ENCODE measurements around the gene HSPB6.

The HSPB6 gene

DNA sequence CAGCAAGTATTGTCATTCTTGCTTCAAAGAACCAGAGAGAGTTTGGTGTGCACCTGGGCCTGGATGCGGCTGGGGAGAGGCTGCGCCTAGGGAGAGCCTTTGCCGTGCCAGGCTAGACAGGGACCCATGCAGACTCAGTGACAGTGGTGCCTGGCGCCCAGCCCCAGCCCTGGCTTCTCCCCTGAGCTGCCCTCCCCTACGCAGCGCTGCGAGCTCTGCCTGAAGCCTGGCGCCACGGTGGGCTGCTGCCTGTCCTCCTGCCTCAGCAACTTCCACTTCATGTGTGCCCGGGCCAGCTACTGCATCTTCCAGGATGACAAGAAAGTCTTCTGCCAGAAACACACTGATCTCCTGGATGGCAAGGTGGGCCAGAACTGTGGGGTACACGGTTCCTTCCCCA, 27.1 kb downstream of the HSPB6 start:
- DNase-seq = no peak
- no peak overlapping the region for H3K9ac ChIP-seq (ENCODE audit: low read depth, low read length)

DNA sequence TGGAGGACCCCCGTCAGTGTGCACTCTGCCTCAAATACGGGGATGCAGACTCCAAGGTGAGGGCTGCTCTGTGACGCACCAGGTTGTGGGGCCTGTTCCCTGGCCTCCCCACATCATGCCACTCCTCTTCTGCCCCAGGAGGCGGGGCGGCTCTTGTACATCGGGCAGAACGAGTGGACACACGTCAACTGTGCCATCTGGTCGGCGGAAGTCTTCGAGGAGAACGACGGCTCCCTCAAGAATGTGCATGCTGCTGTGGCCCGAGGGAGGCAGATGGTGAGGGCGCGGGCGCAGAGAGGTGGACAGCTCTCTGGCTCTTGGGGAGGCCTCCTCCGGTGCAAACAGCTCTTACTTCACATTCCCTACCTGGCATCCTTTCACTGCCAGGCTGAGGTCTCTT, 27.8 kb downstream of the HSPB6 start:
- Histone ChIP-seq H2AFZ (ENCODE audit: low read depth, low read length) (no peak overlapping the region), H3K4me3 (ENCODE audit: low read depth in 1 of 2, low read length in 2 of 2) (no peak overlapping the region), H3K9ac (ENCODE audit: low read depth, low read length) (no peak overlapping the region), H4K20me1 (ENCODE audit: insufficient read depth, low read length) (peaks cover 62% of the 10 kb centered on the region), H3K27ac (ENCODE audit: low read length) (no peak overlapping the region), H3K9me3 (ENCODE audit: insufficient read depth, low read length, severe bottlenecking) (no peaks in the 10 kb centered on the region), H3K27me3 (ENCODE audit: insufficient read depth, low read length, poor library complexity) (no peaks in the 10 kb centered on the region), H3K79me2 (ENCODE audit: insufficient read depth, low read length) (no peaks in the 10 kb centered on the region), H3K4me1 (ENCODE audit: insufficient read depth, low read length) (no peaks in the 10 kb centered on the region), H3K4me2 (ENCODE audit: insufficient read depth, low read length) (no peak overlapping the region), H3K36me3 (ENCODE audit: insufficient read depth, low read length) (peaks cover 98% of the 10 kb centered on the region)
- no peak for DNase-seq
- no peak for TF ChIP-seq EZH2 (IDR thresholded peaks at IDR 0.05; ENCODE audit: borderline replicate concordance, low read depth, low read length, severe bottlenecking)
- TF ChIP-seq, protein P1, sequence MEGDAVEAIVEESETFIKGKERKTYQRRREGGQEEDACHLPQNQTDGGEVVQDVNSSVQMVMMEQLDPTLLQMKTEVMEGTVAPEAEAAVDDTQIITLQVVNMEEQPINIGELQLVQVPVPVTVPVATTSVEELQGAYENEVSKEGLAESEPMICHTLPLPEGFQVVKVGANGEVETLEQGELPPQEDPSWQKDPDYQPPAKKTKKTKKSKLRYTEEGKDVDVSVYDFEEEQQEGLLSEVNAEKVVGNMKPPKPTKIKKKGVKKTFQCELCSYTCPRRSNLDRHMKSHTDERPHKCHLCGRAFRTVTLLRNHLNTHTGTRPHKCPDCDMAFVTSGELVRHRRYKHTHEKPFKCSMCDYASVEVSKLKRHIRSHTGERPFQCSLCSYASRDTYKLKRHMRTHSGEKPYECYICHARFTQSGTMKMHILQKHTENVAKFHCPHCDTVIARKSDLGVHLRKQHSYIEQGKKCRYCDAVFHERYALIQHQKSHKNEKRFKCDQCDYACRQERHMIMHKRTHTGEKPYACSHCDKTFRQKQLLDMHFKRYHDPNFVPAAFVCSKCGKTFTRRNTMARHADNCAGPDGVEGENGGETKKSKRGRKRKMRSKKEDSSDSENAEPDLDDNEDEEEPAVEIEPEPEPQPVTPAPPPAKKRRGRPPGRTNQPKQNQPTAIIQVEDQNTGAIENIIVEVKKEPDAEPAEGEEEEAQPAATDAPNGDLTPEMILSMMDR (IDR thresholded peaks at IDR 0.05; ENCODE audit: borderline replicate concordance, extremely low read depth, low read length, poor library complexity, severe bottlenecking) = no peak
- no peak for ATAC-seq (ENCODE audit: insufficient read depth, low read depth)

More for the DNA sequence above, 27.1 kb downstream of the HSPB6 start:
- Histone ChIP-seq H3K4me2 (ENCODE audit: insufficient read depth, low read length) (no peak overlapping the region), H4K20me1 (ENCODE audit: insufficient read depth, low read length) (peaks cover 61% of the 10 kb centered on the region), H2AFZ (ENCODE audit: low read depth, low read length) (no peak overlapping the region), H3K36me3 (ENCODE audit: insufficient read depth, low read length) (peaks cover 98% of the 10 kb centered on the region), H3K4me3 (ENCODE audit: low read depth in 1 of 2, low read length in 2 of 2) (no peak overlapping the region), H3K79me2 (ENCODE audit: insufficient read depth, low read length) (no peaks in the 10 kb centered on the region), H3K9me3 (ENCODE audit: insufficient read depth, low read length, severe bottlenecking) (no peaks in the 10 kb centered on the region), H3K27me3 (ENCODE audit: insufficient read depth, low read length, poor library complexity) (no peaks in the 10 kb centered on the region), H3K4me1 (ENCODE audit: insufficient read depth, low read length) (no peaks in the 10 kb centered on the region), H3K27ac (ENCODE audit: low read length) (no peak overlapping the region)
- TF ChIP-seq, protein P1 (IDR thresholded peaks at IDR 0.05; ENCODE audit: borderline replicate concordance, extremely low read depth, low read length, poor library complexity, severe bottlenecking) = no peak
- TF ChIP-seq EZH2 (IDR thresholded peaks at IDR 0.05; ENCODE audit: borderline replicate concordance, low read depth, low read length, severe bottlenecking) = no peak
- no peak for ATAC-seq (ENCODE audit: insufficient read depth, low read depth)

DNA sequence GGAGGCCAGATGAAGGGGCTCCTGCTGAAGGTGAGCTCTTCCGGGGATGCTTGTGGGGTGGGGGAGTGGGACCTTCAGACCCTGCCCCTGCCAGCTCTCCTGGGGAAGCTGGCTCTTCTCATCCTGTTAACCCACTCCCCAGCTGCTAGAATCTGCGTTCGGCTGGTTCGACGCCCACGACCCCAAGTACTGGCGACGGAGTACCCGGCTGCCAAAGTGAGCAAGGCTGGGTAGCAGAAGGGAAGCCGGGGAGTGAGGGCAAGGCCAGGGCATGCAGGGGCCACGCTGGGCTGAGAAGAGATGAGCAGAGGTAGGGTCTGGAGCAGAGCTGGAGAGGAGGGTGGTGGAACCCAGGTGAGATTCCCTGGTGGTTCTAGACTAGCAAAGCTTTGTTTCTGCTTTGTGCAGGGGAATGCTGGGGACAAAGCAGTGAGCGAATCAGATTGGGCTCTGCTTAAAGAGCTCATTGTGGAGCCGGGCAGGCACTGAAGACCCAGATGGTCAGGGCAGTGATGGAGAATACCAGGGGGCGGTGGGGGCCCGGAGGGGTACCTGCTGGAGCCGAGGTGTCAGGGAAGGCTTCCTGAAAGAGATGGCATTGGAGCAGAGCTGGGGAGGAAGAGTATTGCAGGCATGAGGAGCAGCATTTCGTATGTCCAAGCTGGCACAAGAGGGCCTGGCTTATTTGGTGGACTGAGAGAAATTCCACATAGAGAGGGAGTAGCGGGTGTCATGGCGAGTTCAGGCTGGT, 28.7 kb downstream of the HSPB6 start:
- Histone ChIP-seq H3K9me3 (ENCODE audit: insufficient read depth, low read length, severe bottlenecking) (no peaks in the 10 kb centered on the region), H4K20me1 (ENCODE audit: insufficient read depth, low read length) (peaks cover 56% of the 10 kb centered on the region), H3K36me3 (ENCODE audit: insufficient read depth, low read length) (peaks cover 98% of the 10 kb centered on the region), H3K79me2 (ENCODE audit: insufficient read depth, low read length) (0 out of 2 replicates have a peak, but pooled peaks cover 3% of the 10 kb centered on the region), H3K4me3 (ENCODE audit: low read depth in 1 of 2, low read length in 2 of 2) (no peak overlapping the region), H3K4me2 (ENCODE audit: insufficient read depth, low read length) (no peak overlapping the region), H3K27ac (ENCODE audit: low read length) (no peak overlapping the region), H2AFZ (ENCODE audit: low read depth, low read length) (no peak overlapping the region), H3K9ac (ENCODE audit: low read depth, low read length) (no peak overlapping the region), H3K27me3 (ENCODE audit: insufficient read depth, low read length, poor library complexity) (no peaks in the 10 kb centered on the region), H3K4me1 (ENCODE audit: insufficient read depth, low read length) (no peaks in the 10 kb centered on the region)
- TF ChIP-seq, protein P1 (IDR thresholded peaks at IDR 0.05; ENCODE audit: borderline replicate concordance, extremely low read depth, low read length, poor library complexity, severe bottlenecking) = no peak
- no peak for TF ChIP-seq EZH2 (IDR thresholded peaks at IDR 0.05; ENCODE audit: borderline replicate concordance, low read depth, low read length, severe bottlenecking)
- ATAC-seq (ENCODE audit: insufficient read depth, low read depth) = no peak
- no peak for DNase-seq

Data from DND-41 (cell line).